Right lobe of liver (tissue), 6 donors: ENCODE results near the gene RFX3. TPM values are rescaled to one million over a fixed set of nuclear protein-coding genes. Genes with fewer than 3 reads are reported as not detected.

ENCODE experiments used
- ATAC-seq, 4 donors: fragments of 200-7000 bp; cut with Tn5 transposase; one replicate each; pipeline ENCODE4 v1.9.1; 2020; ENCODE audit warnings: mild to moderate bottlenecking in 4 of 4, moderate library complexity in 4 of 4
- DNase-seq, 3 donors: peaks; one replicate each; pipeline ENCODE4 v3.0.0-alpha.2; 2020
- H3K27ac ChIP-seq, 3 donors: fragments of 200-600 bp; one replicate each; pipeline ENCODE4 v1.8.0; 2022
- H3K27me3 ChIP-seq, 2 donors: fragments of 200-600 bp; one replicate each; pipeline ENCODE4 v1.8.0; 2022
- H3K36me3 ChIP-seq, 4 donors: fragments of 200-600 bp; sonication (generic) in 1 of 4; one replicate each; pipeline versions ENCODE4 v1.5.1 to v1.8.0; 2017 to 2022; ENCODE audit warnings: control low read depth in 1 of 4
- H3K4me1 ChIP-seq, 4 donors: fragments of 200-600 bp; sonication (generic) in 1 of 4; one replicate each; pipeline versions ENCODE4 v1.5.1 to v1.8.0; 2017 to 2022; ENCODE audit warnings: control low read depth in 1 of 4
- H3K4me3 ChIP-seq, 3 donors: fragments of 200-600 bp; one replicate each; pipeline ENCODE4 v1.8.0; 2022
- H3K9me3 ChIP-seq, 4 donors: fragments of 200-600 bp; sonication (generic) in 1 of 4; one replicate each; pipeline versions ENCODE4 v1.5.1 to v1.8.0; 2017 to 2022; ENCODE audit warnings: control low read depth in 1 of 4
- POLR2A ChIP-seq: fragments of 450-650 bp; IDR thresholded peaks from one replicate; pipeline ENCODE4 v1.6.1; 2017; ENCODE audit warnings: antibody characterized with exemption, mild to moderate bottlenecking
- WGBS: methylation state at CpG from one replicate; pipeline ENCODE4 v1.1.6; 2018; ENCODE audit warnings: low coverage, low lambda C conversion rate; ENCODE audit not compliant: insufficient coverage; ENCODE audit errors: missing lambda C conversion rate; 5-methylcytosine and 5-hydroxymethylcytosine counted together
- intact Hi-C, 2 donors: fragments of 100-400 bp; cut with DNase I; formaldehyde crosslinking; loops; one replicate each; pipeline versions ENCODE4 v1.11.2 to v1.14.1; 2022
- total RNA-seq, 6 experiments: library from RNA; depleted of rRNA in 2 of 6; stranded (reverse); fragments of >200 nt in 2 of 6; fragmentation: NEBNext Ultra II Directional in 3 of 6; extraction: Animal tissue kit (Norgen Biotek cat#: 25700) in 3 of 6; gene quantifications; one replicate each; pipeline versions ENCODE4 v1.1.0 to v1.2.4, GENCODE V29; 2016 to 2023
- TF ChIP-seq, protein P1 (sequence below), 4 donors: fragments of 200-600 bp in 3 of 4; fragments of 450-650 bp in 1 of 4; IDR thresholded peaks; one replicate each; pipeline versions ENCODE4 v1.5.1 to v1.8.0; 2016 to 2022; ENCODE audit warnings: antibody characterized with exemption in 4 of 4, mild to moderate bottlenecking in 2 of 4
- donor health status: DM: no; HTN: yes; CAD: no.
- donor health status: DM: no; HTN: no; CAD: no.
- donor health status: DM: no; HTN: no; CAD: no.
- donor health status: DM: no; HTN: yes; CAD: no.
- donor health status: DM: no; HTN: yes; CAD: no.

Gene RFX3
- total RNA-seq, 6 experiments from 2014 or later: 1.4 to 2.5 (median 1.8) TPM

DNA sequence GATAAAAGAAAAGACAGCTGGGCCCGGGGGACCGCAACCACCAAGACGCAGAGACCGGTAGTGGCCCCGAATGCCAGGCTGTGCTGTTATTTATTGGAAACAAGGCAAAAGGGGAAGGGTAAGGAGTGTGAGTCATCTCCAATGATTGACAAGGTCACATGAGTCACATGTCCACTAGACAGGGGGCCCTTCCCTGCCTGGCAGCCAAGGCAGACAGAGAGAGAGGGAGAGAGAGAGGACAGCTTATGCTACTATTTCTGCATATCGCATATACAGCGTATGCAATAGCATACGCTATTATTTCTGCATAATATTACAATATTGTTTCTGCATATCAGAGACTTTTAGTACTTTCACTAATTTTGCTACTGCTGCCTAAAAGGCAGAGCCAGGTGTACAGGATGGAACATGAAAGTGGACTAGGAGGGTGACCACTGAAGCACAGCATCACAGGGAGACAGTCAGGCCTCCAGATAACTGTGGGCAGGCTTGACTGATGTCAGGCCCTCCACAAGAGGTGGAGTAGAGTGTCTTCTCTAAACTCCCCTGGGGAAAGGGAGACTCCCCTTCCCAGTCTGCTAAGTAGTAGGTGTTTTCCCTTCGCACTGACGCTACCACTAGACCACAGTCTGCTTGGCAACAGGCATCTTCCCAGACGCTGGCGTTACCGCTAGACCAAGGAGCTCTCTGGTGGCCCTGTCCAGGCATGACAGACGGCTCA, 50.3 kb downstream of the RFX3 start:
- WGBS: 91% methylated on average over 13 of the region's 14 CpGs
- Histone ChIP-seq H3K36me3 (no peaks in the 10 kb centered on the region), H3K27ac (no peak overlapping the region), H3K9me3 (no peaks in the 10 kb centered on the region), H3K4me3 (no peak overlapping the region), H3K4me1 (no peaks in the 10 kb centered on the region), H3K27me3 (no peaks in the 10 kb centered on the region)
- no peak for DNase-seq
- intact Hi-C loops: no loop called here
- no peak for ATAC-seq
- TF ChIP-seq, protein P1, sequence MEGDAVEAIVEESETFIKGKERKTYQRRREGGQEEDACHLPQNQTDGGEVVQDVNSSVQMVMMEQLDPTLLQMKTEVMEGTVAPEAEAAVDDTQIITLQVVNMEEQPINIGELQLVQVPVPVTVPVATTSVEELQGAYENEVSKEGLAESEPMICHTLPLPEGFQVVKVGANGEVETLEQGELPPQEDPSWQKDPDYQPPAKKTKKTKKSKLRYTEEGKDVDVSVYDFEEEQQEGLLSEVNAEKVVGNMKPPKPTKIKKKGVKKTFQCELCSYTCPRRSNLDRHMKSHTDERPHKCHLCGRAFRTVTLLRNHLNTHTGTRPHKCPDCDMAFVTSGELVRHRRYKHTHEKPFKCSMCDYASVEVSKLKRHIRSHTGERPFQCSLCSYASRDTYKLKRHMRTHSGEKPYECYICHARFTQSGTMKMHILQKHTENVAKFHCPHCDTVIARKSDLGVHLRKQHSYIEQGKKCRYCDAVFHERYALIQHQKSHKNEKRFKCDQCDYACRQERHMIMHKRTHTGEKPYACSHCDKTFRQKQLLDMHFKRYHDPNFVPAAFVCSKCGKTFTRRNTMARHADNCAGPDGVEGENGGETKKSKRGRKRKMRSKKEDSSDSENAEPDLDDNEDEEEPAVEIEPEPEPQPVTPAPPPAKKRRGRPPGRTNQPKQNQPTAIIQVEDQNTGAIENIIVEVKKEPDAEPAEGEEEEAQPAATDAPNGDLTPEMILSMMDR (IDR thresholded peaks at IDR 0.05): no peak
- no peak for TF ChIP-seq POLR2A

DNA sequence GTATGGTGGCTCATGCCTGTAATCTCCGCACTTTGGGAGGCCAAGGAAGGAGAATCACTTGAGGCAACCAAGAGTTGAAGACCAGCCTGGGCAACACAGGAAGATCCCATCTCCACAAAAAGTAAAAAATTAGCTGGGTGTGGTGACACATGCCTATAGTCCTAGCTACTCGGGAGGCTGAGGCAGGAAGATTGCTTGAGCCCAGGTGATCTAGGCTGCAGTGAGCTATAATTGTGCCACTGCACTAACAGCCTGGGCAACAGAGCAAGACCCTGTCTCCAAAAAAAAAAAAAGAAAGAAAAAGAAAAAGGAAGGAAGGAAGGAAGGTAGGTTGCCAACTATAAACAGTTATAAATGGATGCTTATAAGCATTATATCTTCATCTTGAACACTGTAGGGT, 51.0 kb downstream of the RFX3 start:
- Histone ChIP-seq H3K4me1 (no peaks in the 10 kb centered on the region), H3K4me3 (no peak overlapping the region), H3K36me3 (no peaks in the 10 kb centered on the region), H3K27ac (no peak overlapping the region), H3K27me3 (no peaks in the 10 kb centered on the region), H3K9me3 (no peaks in the 10 kb centered on the region)
- DNase-seq (no peak), ATAC-seq (no peak)
- intact Hi-C loops: no loop called here
- TF ChIP-seq POLR2A: no peak
- TF ChIP-seq, protein P1 (IDR thresholded peaks at IDR 0.05): no peak
- whole genome bisulfite sequencing: 78% methylated on average over 1 of the region's 2 CpGs

DNA sequence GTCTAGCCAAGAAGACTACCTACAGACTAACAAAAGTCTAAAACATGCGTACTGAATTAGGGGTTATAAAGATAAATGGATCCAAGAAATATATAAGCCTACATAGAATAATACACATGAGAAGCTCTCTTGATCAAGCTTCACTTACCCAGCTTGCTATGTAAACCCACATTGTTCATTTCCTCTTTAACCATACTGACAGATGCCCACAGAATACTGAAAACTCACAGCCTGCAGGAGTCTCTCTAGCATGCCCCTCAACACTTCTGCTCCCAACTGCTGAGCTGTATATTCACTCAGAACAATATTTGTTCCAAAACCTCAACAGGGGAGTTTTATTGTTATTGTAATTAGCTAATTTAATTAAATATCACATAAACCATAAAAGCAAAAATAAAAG, 52.4 kb downstream of the RFX3 start:
- ATAC-seq (no peak), DNase-seq (no peak)
- Histone ChIP-seq H3K9me3 (no peaks in the 10 kb centered on the region), H3K4me3 (no peak overlapping the region), H3K27me3 (no peaks in the 10 kb centered on the region), H3K36me3 (no peaks in the 10 kb centered on the region), H3K4me1 (no peaks in the 10 kb centered on the region), H3K27ac (no peak overlapping the region)
- intact Hi-C loops: no loop called here
- WGBS: 100% methylated on average over 1 of the region's 1 CpG
- TF ChIP-seq, protein P1 (IDR thresholded peaks at IDR 0.05): no peak
- TF ChIP-seq POLR2A: no peak

DNA sequence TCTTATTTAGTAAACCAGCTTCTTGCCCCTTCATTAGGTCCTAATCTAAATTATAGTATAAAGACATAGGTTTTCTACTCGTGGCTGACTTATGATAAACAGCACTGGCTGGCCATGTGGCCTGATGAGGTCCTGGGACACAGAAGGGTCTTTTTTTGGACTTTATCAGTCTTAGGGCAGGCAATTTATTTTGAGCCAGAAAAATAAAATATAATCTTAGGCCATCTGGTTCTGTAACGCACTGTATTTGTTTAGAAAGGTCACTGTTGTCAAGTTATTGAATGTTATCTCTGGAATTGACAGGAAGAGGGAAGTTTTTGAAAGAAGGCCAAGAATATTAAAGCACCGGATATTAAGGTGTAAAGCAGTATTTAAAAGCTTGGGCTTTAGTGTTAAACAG, 53.9 kb downstream of the RFX3 start:
- ATAC-seq (no peak), DNase-seq (no peak)
- Histone ChIP-seq H3K4me3 (no peak overlapping the region), H3K4me1 (no peaks in the 10 kb centered on the region), H3K9me3 (no peaks in the 10 kb centered on the region), H3K36me3 (no peaks in the 10 kb centered on the region), H3K27ac (no peak overlapping the region), H3K27me3 (no peaks in the 10 kb centered on the region)
- TF ChIP-seq POLR2A: no peak
- TF ChIP-seq, protein P1 (IDR thresholded peaks at IDR 0.05): no peak
- intact Hi-C loops: no loop called here
- WGBS: 21% methylated on average over 3 of the region's 3 CpGs
